Body of pancreas (tissue), 4 donors: Measurements from ENCODE around the gene IFI27L1.

Source experiments
- CTCF ChIP-seq, 7 experiments: fragments of 450-650 bp in 4 of 7; fragments of 200-600 bp in 3 of 7; sonication (generic) in 3 of 7; IDR thresholded peaks; one replicate each; pipeline ENCODE4 v1.5.1; 2016 to 2019; ENCODE audit warnings: antibody characterized with exemption in 7 of 7
- POLR2A ChIP-seq, 3 donors: fragments of 450-650 bp; IDR thresholded peaks; one replicate each; pipeline ENCODE4 v1.6.1; 2016; ENCODE audit warnings: antibody characterized with exemption in 3 of 3, mild to moderate bottlenecking in 2 of 3

- TF ChIP-seq POLR2A (IDR thresholded peaks at IDR 0.05): no peak
- no peak for TF ChIP-seq CTCF (IDR thresholded peaks at IDR 0.05)
Measured at GRCh38 chr14:94143239-94143638, 62.1 kb downstream of the IFI27L1 start.
